Left lung (tissue), 10 donors: Measurements from ENCODE around the gene RBMXL2. TPM values are rescaled to one million over a fixed set of nuclear protein-coding genes. Genes with fewer than 3 reads are reported as not detected.
A peak's percentile ranks its signal among the peaks of the same experiment; 100 is the strongest.

Source experiments
- ATAC-seq: fragments of 200-7000 bp; cut with Tn5 transposase; one replicate; pipeline ENCODE4 v1.9.1; 2020; ENCODE audit warnings: moderate library complexity
- DNase-seq, 4 donors: peaks; one replicate each; pipeline ENCODE4 v3.0.0-alpha.2; 2013 to 2020
- H3K27ac ChIP-seq, 2 donors: fragments of 200-600 bp; sonication (generic) in 1 of 2; one replicate each; pipeline versions ENCODE4 v1.5.0 to v1.8.0; 2020 to 2021
- H3K27me3 ChIP-seq, 2 donors: fragments of 200-600 bp; sonication (generic) in 1 of 2; one replicate each; pipeline versions ENCODE4 v1.5.0 to v1.8.0; 2020 to 2021
- H3K36me3 ChIP-seq, 2 donors: fragments of 200-600 bp; sonication (generic) in 1 of 2; one replicate each; pipeline versions ENCODE4 v1.5.0 to v1.8.0; 2020 to 2021
- H3K4me1 ChIP-seq, 2 donors: fragments of 200-600 bp; one replicate each; pipeline ENCODE4 v1.8.0; 2021
- H3K4me3 ChIP-seq, 2 donors: fragments of 200-600 bp; sonication (generic) in 1 of 2; one replicate each; pipeline versions ENCODE4 v1.5.0 to v1.8.0; 2020 to 2021; ENCODE audit warnings: mild to moderate bottlenecking in 1 of 2
- H3K9me3 ChIP-seq, 2 donors: fragments of 200-600 bp; sonication (generic) in 1 of 2; one replicate each; pipeline versions ENCODE4 v1.5.0 to v1.8.0; 2020 to 2021
- intact Hi-C, 2 donors: fragments of 100-400 bp; cut with DNase I; formaldehyde crosslinking; loops; one replicate each; pipeline versions ENCODE4 v1.11.2 to v1.14.2; 2022
- polyA plus RNA-seq, 6 donors: library from polyadenylated mRNA; unstranded; fragments of 120-200 nt; gene quantifications; one replicate each; pipeline ENCODE4 v1.2.1, GENCODE V29; 2013; ENCODE audit not compliant: insufficient read length in 6 of 6
- total RNA-seq, 2 donors: library from RNA; stranded (reverse); fragmentation: NEBNext Ultra II Directional; extraction: Animal tissue kit (Norgen Biotek cat#: 25700); gene quantifications; one replicate each; pipeline ENCODE4 v1.2.1, GENCODE V29; 2021
- TF ChIP-seq, protein P1 (sequence below), 2 donors: fragments of 200-600 bp; sonication (generic) in 1 of 2; IDR thresholded peaks; one replicate each; pipeline versions ENCODE4 v1.5.0 to v1.8.0; 2021; ENCODE audit warnings: antibody characterized with exemption in 2 of 2
- donor health status: DM: no; HTN: yes; CAD: no.
- donor health status: DM: no; HTN: no; CAD: no.

RBMXL2 gene
- total and polyA plus RNA-seq, 8 donors: not detected

DNA sequence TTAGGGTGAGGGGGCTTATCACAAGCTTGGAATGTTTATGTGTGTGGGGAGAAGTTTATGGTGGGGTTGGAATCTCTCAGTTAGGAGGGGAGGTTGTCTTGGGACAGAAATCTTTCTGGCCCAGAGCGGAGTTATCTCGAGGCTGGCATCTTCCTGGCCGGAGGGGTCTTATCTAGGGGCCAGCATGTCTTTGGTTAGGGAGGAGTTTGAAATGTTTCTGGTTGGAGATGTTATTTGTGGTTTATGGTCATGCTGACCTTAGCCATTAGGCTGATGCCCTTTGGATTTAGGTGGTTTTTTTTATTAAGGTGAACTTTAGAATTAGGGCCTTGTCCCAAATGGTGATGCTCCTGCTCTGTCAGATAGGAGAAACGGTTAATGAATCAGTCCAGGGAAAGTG lies 7.9 kb upstream of the RBMXL2 start:
- H3K27ac ChIP-seq: no peak overlapping the region
- H3K9me3 ChIP-seq: peaks cover 0 to 11% of the 10 kb centered on the region in 2 donors
- ATAC-seq (no peak), DNase-seq (no peak)
- H3K27me3 ChIP-seq: no peaks in the 10 kb centered on the region
- no peak overlapping the region for H3K4me3 ChIP-seq
- H3K36me3 ChIP-seq: no peaks in the 10 kb centered on the region
- H3K4me1 ChIP-seq: no peaks in the 10 kb centered on the region
- TF ChIP-seq, protein P1, sequence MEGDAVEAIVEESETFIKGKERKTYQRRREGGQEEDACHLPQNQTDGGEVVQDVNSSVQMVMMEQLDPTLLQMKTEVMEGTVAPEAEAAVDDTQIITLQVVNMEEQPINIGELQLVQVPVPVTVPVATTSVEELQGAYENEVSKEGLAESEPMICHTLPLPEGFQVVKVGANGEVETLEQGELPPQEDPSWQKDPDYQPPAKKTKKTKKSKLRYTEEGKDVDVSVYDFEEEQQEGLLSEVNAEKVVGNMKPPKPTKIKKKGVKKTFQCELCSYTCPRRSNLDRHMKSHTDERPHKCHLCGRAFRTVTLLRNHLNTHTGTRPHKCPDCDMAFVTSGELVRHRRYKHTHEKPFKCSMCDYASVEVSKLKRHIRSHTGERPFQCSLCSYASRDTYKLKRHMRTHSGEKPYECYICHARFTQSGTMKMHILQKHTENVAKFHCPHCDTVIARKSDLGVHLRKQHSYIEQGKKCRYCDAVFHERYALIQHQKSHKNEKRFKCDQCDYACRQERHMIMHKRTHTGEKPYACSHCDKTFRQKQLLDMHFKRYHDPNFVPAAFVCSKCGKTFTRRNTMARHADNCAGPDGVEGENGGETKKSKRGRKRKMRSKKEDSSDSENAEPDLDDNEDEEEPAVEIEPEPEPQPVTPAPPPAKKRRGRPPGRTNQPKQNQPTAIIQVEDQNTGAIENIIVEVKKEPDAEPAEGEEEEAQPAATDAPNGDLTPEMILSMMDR (IDR thresholded peaks at IDR 0.05): no peak
- intact Hi-C loops: no loop called here

DNA sequence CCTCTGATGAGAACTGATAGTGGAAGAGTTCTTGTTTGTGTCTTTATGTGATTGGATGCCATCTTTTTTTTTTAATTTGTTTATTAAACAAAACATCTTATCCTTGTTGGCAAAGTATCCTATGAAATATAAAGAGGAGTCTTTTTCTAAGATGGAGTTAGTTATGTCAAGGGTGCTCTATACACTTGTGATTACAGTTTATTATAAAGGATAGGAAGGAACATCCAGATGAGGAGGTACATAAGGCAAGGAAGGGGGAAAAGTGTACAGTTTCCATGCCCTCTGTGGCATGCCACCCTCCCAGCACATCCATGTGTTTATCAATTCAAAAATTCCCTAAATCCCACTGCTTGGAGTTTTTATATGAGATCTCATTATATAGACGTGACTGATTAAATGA lies 7.4 kb upstream of the RBMXL2 start:
- no peaks in the 10 kb centered on the region for H3K4me1 ChIP-seq

DNA sequence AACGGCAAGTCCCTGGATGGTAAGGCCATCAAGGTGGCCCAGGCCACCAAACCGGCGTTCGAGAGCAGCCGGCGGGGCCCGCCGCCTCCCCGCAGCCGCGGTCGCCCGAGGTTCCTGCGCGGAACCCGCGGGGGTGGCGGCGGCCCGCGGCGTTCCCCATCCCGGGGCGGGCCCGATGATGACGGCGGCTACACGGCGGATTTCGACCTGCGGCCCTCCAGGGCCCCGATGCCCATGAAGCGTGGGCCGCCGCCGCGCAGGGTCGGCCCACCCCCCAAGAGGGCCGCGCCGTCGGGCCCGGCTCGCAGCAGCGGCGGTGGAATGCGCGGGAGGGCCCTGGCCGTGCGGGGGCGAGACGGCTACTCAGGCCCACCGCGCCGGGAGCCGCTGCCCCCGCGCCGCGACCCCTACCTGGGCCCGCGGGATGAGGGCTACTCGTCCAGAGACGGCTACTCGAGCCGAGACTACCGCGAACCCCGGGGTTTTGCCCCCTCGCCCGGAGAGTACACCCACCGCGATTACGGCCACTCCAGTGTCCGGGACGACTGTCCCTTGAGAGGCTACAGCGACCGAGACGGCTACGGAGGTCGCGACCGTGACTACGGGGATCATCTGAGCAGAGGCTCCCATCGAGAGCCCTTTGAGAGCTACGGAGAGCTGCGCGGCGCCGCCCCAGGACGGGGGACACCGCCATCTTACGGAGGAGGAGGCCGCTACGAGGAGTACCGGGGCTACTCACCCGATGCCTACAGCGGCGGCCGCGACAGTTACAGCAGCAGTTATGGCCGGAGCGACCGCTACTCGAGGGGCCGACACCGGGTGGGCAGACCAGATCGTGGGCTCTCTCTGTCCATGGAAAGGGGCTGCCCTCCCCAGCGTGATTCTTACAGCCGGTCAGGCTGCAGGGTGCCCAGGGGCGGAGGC lies 792 bp downstream of the RBMXL2 start:
- ATAC-seq: no peak

More for the DNA sequence above, 7.4 kb upstream of the RBMXL2 start:
- H3K27ac ChIP-seq: no peak overlapping the region
- ATAC-seq (no peak), DNase-seq (no peak)
- no peaks in the 10 kb centered on the region for H3K27me3 ChIP-seq
- H3K9me3 ChIP-seq: peaks cover 0 to 11% of the 10 kb centered on the region in 2 donors
- no peak overlapping the region for H3K4me3 ChIP-seq
- no peaks in the 10 kb centered on the region for H3K36me3 ChIP-seq
- TF ChIP-seq, protein P1 (IDR thresholded peaks at IDR 0.05): no peak
- intact Hi-C loops: no loop called here

DNA sequence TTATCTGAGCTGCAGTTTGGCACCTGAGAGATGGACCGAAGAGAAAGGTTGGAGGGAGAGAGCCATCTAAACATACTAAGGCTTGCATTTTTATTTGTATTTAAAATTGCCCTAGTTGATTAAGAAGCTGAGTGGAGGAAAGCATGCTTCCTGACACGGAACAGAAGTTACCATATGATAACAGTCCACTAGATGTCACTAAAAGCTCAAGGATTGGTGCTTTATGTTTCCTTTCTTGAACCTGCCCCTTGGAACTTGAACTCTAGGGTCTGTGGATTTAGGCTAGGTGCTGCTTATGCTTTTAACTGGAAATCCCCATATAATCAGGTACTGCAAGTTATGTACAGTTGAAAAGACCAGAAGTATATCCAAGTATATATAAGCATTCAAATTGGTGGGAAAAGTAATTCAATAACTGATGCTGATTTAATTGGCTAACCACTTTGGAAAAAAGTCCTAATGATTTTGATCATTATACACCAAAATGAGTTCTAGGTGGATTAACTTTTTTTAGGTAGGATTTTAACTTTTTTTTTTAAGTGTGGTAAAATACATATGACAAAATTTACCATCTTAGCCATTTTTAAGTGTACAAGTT lies 9.5 kb downstream of the RBMXL2 start:
- ATAC-seq: peak; percentile 76
- TF ChIP-seq, protein P1 (IDR thresholded peaks at IDR 0.05): peak; percentile 48 to 50
- intact Hi-C loops: loop anchor here in 1 of 2 donors (10.0 kb wide), 1 partner anchor 596 kb away; no protein-coding TSS in a partner anchor

More for the DNA sequence above, 792 bp downstream of the RBMXL2 start:
- H3K27ac ChIP-seq: no peak overlapping the region
- no peaks in the 10 kb centered on the region for H3K4me1 ChIP-seq
- peaks cover 3 to 30% of the 10 kb centered on the region in 2 donors for H3K27me3 ChIP-seq
- TF ChIP-seq, protein P1 (IDR thresholded peaks at IDR 0.05): no peak
- intact Hi-C loops: loop anchor here in 1 of 2 donors (10.0 kb wide), 1 partner anchor 605 kb away; no protein-coding TSS in a partner anchor
- peak in 1 of 4 donors; percentile 76 for DNase-seq
- H3K4me3 ChIP-seq: no peak overlapping the region
- no peaks in the 10 kb centered on the region for H3K9me3 ChIP-seq
- no peaks in the 10 kb centered on the region for H3K36me3 ChIP-seq

DNA sequence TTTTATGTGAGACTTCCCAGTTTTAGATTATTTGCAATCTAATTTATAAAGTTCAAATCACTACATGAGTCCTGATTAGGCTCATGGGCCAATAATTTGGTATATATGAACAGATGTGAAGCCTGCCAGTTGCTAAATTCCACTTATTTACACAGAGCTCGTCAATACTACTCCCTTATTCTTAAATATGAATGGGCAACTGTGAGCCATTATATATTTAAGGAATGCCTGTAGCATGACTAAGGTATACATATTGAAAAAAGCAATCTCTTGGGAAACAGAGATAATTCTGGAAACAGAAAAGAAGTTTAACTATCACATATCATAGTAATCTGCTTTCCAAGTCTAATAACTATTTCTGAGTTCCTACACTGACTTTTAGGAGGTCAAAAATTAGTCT lies 27.0 kb downstream of the RBMXL2 start:
- ATAC-seq (no peak), DNase-seq (no peak)
- H3K27me3 ChIP-seq: peaks cover 0 to 7% of the 10 kb centered on the region in 2 donors
- no peaks in the 10 kb centered on the region for H3K4me1 ChIP-seq
- TF ChIP-seq, protein P1 (IDR thresholded peaks at IDR 0.05): no peak
- H3K36me3 ChIP-seq: no peaks in the 10 kb centered on the region
- H3K9me3 ChIP-seq: no peaks in the 10 kb centered on the region
- intact Hi-C loops: no loop called here
- H3K4me3 ChIP-seq: no peak overlapping the region
- no peak overlapping the region for H3K27ac ChIP-seq

More for the DNA sequence above, 9.5 kb downstream of the RBMXL2 start:
- Histone ChIP-seq H3K4me1 (no peaks in the 10 kb centered on the region), H3K36me3 (no peaks in the 10 kb centered on the region), H3K9me3 (no peaks in the 10 kb centered on the region), H3K4me3 (no peak overlapping the region), H3K27me3 (peaks cover 0 to 10% of the 10 kb centered on the region in 2 donors), H3K27ac (no peak overlapping the region)
- peak in 2 of 4 donors; percentile 36 to 47 for DNase-seq
